Measurements from ENCODE around the gene ZC2HC1B.

Gene ZC2HC1B

DNA sequence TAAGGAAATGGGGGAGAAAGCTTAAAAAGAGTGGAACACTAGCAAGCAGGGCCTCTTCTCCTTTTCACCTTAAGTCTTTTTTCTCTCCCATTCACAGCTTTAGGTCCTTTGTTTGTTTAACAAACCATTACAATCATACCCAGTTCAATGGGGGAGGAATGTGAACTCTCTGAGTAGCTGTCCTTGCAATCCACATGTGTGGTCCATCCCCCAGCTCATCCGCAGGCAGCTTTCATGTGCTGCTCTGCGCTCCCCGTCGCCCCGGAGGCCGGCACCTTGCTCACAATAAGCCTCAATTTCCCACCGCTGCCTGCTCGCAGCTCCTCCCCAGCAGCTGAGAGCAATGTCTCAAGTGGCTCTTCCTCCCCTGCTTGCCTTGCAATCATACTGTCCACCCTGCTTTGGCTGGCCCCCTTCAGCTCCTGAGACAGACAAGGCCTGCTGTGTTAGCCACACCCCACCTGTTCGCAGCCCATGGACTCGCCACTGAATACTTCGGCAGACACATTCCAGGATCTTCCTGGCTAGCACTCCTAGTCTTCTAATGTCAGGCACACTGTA lies 94.6 kb downstream of the ZC2HC1B start:
- no peak overlapping the region for H3K27ac ChIP-seq

DNA sequence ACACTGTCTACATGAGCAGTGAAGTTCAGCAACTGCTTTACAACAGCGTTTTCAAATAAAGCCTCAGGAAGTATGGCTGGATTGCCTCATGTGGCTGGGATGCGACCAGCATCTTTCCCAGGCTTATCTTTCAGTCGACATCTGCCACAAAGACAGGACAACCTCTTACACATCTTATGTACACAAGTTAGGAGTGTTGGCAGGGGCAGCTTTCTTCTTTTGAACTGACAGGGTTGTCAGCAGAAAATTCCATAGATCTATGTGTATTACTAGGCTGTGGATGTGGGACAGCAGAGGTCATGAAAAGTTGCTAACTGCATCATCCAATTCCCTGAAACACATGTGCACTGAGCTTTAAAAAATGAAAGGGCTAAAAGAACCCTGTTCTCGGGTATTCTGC lies 95.7 kb downstream of the ZC2HC1B start:
- no peak for TF ChIP-seq ZFX (IDR thresholded peaks at IDR 0.05)
- TF ChIP-seq, protein P1, sequence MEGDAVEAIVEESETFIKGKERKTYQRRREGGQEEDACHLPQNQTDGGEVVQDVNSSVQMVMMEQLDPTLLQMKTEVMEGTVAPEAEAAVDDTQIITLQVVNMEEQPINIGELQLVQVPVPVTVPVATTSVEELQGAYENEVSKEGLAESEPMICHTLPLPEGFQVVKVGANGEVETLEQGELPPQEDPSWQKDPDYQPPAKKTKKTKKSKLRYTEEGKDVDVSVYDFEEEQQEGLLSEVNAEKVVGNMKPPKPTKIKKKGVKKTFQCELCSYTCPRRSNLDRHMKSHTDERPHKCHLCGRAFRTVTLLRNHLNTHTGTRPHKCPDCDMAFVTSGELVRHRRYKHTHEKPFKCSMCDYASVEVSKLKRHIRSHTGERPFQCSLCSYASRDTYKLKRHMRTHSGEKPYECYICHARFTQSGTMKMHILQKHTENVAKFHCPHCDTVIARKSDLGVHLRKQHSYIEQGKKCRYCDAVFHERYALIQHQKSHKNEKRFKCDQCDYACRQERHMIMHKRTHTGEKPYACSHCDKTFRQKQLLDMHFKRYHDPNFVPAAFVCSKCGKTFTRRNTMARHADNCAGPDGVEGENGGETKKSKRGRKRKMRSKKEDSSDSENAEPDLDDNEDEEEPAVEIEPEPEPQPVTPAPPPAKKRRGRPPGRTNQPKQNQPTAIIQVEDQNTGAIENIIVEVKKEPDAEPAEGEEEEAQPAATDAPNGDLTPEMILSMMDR (conservative IDR thresholded peaks at IDR 0.05), result no peak
- H3K27ac ChIP-seq, result no peak overlapping the region

More for the DNA sequence above, 94.6 kb downstream of the ZC2HC1B start:
- TF ChIP-seq, protein P1 (conservative IDR thresholded peaks at IDR 0.05), result no peak
- TF ChIP-seq ZFX (IDR thresholded peaks at IDR 0.05), result no peak

DNA sequence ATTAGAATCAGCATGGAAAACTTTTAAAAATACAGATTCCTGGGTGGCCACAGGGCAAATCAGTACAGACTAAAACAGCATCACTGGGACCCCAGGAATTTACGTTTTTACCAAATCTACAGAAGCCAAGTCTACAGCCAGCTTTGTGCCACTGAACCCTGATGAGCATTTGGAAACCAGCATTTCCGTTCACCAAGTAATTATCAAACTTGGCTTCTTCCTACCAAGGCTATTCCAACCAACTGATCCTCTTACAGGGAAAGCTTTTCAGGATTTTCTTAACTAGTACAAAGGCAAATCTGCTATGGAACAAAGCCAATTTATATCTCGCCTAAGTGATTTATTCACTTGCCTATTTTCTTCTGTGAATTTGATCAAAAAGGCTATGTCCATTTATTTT lies 96.8 kb downstream of the ZC2HC1B start:
- TF ChIP-seq, protein P1 (conservative IDR thresholded peaks at IDR 0.05), result no peak
- TF ChIP-seq ZFX (IDR thresholded peaks at IDR 0.05), result no peak
- no peak overlapping the region for H3K27ac ChIP-seq

DNA sequence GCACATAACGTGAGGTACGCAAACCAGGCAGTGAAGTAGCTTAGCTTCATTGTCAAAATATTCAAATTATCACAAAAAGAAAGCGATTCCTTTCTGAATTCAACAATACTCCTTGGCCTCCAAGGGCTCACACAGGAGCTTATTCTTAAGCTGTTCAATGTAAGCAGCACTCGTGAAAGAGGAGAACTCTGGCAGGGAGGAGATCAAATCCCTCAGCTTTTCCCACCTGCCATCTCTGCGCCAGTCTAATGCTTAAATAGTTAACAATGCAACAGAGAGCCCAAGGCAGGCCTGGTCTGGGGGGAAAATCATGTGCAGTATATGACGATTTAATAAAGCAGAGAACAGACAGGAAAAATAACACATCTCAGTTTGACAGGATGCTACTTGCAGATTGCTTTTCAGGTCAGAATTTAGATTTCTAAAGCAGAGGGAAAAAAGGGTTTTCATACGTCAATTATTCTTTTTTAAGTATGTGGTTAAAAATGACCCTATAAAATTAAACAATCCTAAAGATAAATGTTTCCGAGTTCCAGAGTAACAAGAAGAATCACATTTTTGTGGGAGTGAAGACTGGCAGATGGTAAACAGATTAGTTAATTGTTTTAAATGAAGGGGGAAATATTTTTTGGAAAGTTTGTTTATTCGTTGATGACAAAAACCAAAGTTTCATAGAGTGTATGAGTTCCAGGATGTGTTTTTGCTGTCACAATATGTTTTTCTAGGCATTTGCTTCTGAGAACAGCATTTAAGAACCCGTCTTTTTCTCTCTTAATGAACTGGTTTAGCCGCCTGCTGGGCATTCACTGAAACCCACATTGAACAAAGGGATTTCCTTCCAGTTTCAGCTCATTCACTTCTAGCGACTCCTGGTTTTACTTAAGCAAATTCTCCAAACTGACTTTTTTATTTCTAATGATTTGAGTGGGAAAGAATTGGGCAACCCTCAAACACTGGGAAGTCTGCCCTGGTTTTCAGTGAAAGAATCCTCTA lies 97.9 kb downstream of the ZC2HC1B start:
- TF ChIP-seq, protein P1 (conservative IDR thresholded peaks at IDR 0.05), result no peak; the same call in 1 of the 2 replicates
- TF ChIP-seq ZFX (IDR thresholded peaks at IDR 0.05), result no peak
- no peak overlapping the region for H3K27ac ChIP-seq

GRCh38 chr6:143963158-143963919 lies 99.1 kb downstream of the ZC2HC1B start:
- no peak overlapping the region for H3K27ac ChIP-seq
- TF ChIP-seq, protein P1 (conservative IDR thresholded peaks at IDR 0.05), result no peak
- TF ChIP-seq ZFX (IDR thresholded peaks at IDR 0.05), result no peak

DNA sequence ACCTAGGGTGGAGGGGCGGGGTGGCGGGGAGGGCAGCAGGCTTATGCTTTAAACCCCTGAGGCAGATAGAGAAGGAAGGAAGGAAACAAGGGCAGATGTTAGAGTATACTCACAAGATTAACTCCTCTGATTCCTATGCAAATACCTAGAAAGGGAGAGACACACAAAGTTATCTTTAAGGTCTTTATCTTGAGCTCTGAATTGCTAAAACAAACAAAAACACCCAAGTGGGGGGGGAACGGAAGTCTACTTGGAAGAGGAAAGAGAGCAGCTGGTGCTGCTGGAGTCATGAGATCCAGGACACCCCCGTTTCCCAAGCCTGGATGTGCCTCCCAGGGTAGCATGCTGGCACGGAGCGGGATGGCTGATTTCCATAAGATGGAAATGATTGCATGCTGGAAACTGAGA lies 100.4 kb downstream of the ZC2HC1B start:
- no peak overlapping the region for H3K27ac ChIP-seq
- TF ChIP-seq, protein P1 (conservative IDR thresholded peaks at IDR 0.05), result no peak
- TF ChIP-seq ZFX (IDR thresholded peaks at IDR 0.05), result no peak
